Measurements from ENCODE around the gene METTL1.
A peak's percentile ranks its signal among the peaks of the same experiment; 100 is the strongest.

METTL1 gene

GRCh38 chr12:57767305-57767698 lies 4.6 kb downstream of the METTL1 start:
- no peak for DNase-seq

DNA sequence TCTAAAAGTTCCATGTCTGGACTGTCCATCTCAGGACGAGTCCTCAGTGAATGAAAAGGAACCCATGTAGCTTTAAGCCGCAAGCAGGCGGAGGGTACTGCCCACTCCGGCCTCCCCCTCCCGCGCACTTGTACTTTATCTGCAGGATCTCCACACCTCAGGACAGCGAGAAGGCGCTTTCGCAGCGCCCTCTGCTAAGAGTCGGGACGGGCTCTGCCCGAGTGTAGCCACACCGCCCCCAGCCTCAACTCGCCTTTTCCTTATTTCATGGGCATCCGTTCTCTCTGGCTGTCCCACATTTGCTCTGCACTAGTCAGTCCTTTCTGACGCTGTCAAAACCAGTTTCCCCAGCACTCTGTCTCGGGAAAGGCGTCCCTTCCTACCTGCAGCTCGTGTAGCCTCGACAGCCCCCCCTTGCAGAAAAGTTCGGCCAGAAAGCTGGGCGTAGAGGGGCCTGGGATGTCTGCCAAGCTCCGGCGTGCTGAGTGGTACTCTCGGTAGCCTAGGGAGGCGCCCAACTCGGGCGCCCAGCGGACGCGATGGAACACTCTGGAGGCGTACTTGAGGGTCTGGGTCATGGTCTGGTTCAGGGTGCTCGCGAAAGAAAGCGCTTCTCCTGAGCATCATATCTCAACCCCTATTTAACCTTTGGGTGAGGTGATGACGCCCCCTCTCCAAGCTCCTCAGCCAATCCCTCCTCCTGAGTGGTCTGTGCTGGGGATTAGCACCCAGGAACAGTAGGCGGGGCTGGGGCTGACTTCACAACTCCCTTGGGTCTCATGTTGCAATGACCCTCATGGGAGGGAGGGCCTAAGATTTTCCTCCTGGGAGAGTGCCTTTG lies 5.2 kb downstream of the METTL1 start, which contains the start of gene CYP27B1:
Gene CYP27B1 (minus strand): TSS at position 615 of the 841 bp plus-strand sequence. CDS start 37 bp downstream, at position 578.
- no peak for DNase-seq

DNA sequence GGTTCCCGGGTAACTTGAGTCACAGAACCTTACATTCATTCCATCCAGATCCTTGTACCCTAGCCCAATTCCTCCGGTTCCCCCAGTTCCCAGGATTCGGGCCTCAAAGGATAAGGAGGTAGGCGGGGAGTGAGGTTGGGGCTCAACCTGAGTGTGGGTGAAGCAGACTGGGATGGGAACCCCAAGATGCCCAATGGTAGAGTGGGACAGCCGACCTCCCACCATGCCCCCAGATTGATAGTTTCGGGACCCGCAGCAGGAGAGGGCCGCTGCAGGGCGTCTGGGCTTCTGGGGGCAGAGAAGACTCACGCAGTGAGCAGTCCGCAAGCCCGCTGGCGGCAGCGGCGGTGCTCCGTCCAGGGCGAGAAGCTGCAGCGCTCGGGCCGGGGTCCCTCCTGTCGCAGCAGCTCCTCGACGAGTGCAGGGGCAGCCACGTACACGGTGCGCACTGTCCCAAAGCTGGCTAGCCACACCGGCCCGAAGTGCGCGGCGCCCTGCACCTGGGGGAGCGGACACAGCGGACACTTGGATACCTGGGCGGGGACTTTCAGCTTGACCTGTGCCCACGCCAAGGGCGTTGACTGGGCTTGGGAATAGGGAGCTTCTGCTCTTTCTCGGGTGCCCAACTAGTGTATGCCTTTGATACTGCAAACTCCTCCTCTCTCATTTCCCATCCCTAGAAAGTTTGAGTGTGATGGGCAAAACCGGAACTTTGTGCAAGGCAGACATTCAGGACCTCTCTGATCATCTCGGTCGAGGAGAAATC lies 6.0 kb downstream of the METTL1 start:
- DNase-seq: no peak

DNA sequence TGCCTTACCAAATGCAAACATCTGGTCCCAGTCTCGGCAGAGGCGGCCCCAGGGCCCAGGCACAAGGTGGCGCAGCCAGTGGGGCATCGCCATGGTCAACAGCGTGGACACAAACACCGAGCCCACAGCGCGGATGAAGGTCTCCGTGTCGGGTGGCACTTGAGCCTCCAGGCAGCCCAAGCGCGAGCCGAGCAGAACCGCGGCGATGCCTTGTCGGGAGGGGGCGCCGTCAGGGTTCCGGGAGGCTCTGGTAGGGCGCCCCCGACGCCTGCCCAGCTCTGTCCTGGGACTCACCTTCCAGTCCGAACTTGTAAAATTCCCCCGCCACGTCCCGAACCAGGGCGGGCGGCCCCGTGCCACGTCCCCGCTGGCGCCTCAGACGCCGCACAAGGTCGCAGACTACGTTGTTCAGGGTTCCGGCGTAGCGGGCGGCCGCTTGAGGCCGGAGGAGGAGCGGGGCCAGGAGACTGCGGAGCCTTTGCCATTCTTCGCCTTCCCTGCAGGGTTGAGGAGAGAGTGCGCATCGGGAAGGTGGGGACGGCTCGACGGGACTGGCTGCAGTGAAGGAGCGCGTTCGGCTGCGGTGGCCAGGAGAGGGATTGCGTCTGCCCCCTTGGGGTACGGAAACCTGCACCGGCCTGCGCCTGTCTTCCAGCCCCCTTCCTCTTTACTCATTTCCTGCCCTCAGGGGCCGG lies 6.8 kb downstream of the METTL1 start:
- peak; percentile 57 for DNase-seq

- DNase-seq: no peak
Observed at GRCh38 chr12:57764662-57765002, 7.3 kb downstream of the METTL1 start.

GRCh38 chr12:57763881-57764661 lies 7.8 kb downstream of the METTL1 start:
- DNase-seq: no peak

- no peak for DNase-seq
Observed at GRCh38 chr12:57762463-57762862, 9.4 kb downstream of the METTL1 start.

DNA sequence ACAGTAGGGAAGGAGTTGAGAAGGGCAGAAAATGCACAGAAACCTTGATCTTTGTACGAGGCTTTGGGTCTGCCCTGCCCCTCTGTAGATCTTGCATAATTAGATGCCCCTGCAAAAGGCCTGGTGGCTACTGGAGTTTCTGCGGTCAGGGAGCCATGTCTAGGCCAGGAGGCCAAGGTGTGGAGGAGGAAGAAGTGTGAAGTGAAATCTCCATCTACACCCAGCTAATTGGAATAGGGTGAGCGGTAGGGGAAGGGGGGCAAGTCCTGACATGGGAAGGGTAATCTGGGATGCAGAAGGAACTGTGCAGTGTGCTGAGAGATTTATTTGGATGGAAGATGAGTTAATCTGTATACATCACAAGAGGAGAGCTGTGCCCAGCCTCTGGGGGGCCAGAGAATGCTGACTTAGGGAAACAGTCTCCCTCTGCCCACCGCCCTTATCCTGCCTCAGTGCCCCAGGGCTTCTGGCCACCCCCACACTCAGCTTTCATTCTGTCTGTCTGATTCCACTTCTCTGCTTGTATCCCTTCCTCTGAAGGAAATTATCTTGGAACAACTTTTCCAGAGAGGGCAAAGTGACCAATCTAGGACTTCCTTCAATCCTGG lies 10.4 kb downstream of the METTL1 start:
- DNase-seq: no peak

DNA sequence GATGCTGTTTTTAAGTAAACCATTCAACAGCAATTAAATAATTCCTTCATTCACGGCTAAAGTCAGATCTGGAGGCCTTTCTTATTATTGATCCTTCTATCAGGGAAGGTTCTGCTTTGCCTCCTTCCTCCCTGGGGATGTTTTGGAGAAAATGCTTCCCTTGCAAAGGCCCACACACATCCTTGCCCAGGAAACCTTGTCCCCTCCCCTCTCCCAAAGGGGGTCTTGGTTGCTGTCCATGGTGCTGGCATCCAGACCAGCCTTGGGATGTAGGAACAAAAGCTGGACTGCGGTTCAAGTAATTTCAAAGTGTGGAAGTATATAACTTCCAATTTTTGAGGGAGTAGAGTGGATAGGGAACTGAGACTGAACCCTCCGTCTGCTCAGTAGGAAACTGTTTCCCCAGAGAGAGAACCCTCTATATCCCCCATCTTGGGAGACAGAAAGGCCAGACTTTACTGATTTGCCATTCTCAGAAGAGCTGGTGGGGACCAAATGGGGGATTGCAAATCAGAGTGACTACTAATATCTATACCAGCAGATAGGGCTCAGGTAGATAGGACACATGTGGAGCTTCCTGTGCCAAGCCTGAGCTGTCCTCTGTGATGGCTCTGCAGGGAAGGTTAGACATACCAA lies 11.4 kb downstream of the METTL1 start:
- no peak for DNase-seq

- DNase-seq: peak; percentile 44
Observed at GRCh38 chr12:57759360-57759980, 12.4 kb downstream of the METTL1 start.

DNA sequence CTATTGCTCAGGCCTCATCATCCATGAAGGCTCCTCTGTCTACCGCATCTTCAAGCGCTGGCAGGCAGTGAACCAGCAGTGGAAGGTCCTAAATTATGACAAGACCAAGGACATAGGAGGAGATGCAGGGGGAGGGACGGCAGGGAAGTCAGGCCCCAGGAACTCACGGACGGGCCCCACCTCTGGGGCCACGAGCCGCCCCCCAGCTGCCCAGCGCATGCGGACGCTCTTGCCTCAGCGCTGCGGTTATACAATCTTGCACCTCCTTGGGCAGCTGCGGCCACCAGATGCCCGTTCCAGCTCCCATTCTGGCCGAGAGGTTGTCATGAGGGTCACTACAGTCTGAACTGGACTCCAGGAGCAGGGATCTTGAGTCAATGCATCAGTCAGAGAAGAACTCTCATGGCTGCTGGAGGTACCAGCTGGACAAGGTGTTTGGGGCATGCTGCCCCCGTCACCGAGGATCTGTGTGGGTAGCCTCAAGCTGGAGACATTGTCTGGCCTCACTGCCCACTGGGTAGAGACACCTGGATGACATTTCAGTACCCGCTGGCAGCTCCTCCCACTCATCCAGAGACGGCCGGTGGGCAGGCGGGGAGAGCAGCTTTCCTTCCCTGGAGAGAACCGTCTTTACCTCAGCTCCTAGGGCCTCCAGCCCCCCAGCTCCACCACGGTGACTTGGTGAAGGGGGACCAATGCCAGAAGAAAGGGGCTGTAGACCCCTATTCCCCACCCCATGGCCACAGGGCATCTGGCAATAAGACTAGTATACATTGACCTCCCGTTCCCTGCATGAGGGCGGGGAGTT lies 13.1 kb downstream of the METTL1 start:
- no peak for DNase-seq

GRCh38 chr12:57757771-57758170 lies 14.1 kb downstream of the METTL1 start:
- DNase-seq: no peak

- DNase-seq: peak; percentile 68
Observed at GRCh38 chr12:57756406-57757341, 15.2 kb downstream of the METTL1 start.

DNA sequence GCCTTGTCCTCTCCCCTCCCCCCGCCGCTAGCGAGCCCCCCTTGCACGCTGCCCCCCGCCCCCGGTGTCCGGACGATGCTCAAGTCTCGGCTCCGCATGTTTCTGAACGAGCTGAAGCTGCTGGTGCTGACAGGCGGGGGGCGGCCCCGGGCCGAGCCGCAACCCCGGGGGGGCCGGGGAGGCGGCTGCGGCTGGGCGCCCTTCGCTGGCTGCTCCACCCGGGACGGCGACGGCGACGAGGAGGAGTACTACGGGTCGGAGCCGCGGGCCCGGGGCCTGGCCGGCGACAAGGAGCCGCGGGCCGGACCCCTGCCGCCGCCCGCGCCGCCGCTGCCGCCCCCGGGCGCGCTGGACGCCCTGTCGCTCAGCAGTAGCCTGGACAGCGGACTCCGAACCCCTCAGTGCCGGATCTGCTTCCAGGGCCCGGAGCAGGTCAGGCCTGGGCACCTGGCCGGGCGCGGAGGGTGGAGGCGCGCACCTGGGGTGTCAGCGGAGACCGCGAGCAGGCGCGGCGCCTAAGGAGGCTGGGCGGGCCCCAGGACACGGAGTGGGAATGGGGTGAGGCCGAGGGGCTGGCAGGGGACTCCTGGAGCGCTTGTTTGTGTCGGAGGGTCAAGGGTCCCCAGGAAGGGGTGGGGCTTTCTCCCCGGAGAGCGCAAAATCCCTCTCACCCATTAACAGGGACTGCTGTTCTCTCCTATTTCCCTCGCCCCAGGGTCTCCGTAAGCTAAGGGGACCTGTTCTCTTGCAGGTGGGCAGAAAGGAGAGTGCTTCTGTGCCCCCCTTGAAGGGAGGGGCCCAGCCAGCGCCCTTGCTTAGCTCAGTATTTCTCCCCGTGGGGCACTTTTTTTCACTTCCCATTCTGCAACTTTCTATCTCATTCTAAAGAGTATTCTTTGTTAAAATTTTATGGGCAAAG lies 16.2 kb downstream of the METTL1 start:
- DNase-seq: peak; percentile 45

GRCh38 chr12:57755194-57755453 lies 16.8 kb downstream of the METTL1 start:
- no peak for DNase-seq

GRCh38 chr12:57754411-57755193 lies 17.3 kb downstream of the METTL1 start, which contains the start of gene MARCHF9:
MARCHF9 (plus strand) TSS chr12:57755103; CDS start chr12:57755529, 426 bp downstream.
- DNase-seq: peak; percentile 87

- no peak for DNase-seq
Observed at GRCh38 chr12:57753756-57754337, 18.1 kb downstream of the METTL1 start.
